Calu3 (cell line): ENCODE measurements around the gene DHX35. TPM values are rescaled to one million over a fixed set of nuclear protein-coding genes. Genes with fewer than 3 reads are reported as not detected.
A peak's percentile ranks its signal among the peaks of the same experiment; 100 is the strongest.
"Not testable (repeated sequence)": the region's sequence is repeated elsewhere in the genome, so short reads cannot be mapped to it uniquely, and the experiment has no call there.

Experiments
- BruUV-seq: library from RNA; stranded (reverse); fragments of 400-500 nt; replicated peaks from 2 replicates; lab custom pipeline; 2021; lab: Mats Ljungman, UMichigan
- CTCF ChIA-PET: fragments of 300-600 bp; sonication (Branson Sonifier 250); formaldehyde crosslinking; loops from one replicate; lab custom pipeline; 2022; ENCODE audit warnings: antibody characterized with exemption; lab: Charles Lee
- DNase-seq: peaks from one replicate; pipeline ENCODE4 v3.0.0; 2022
- H3K27ac Mint-ChIP-seq: one replicate; pipeline ENCODE4 v1.8.0; 2022; ENCODE audit warnings: mixed read lengths; ENCODE audit not compliant: unreplicated experiment
- H3K27me3 Mint-ChIP-seq: one replicate; pipeline ENCODE4 v1.8.0; 2022; ENCODE audit warnings: mixed read lengths; ENCODE audit not compliant: unreplicated experiment
- H3K36me3 Mint-ChIP-seq: one replicate; pipeline ENCODE4 v1.8.0; 2022; ENCODE audit warnings: mild to moderate bottlenecking, moderate library complexity, mixed read lengths; ENCODE audit not compliant: insufficient read depth, unreplicated experiment
- H3K4me1 Mint-ChIP-seq: one replicate; pipeline ENCODE4 v1.8.0; 2022; ENCODE audit warnings: mild to moderate bottlenecking, low read depth, mixed read lengths; ENCODE audit not compliant: unreplicated experiment
- H3K4me3 Mint-ChIP-seq: one replicate; pipeline ENCODE4 v1.8.0; 2022; ENCODE audit warnings: mild to moderate bottlenecking, low read depth, moderate library complexity, mixed read lengths; ENCODE audit not compliant: unreplicated experiment
- H3K9me3 Mint-ChIP-seq: one replicate; pipeline ENCODE4 v1.8.0; 2022; ENCODE audit warnings: low read depth, mixed read lengths; ENCODE audit not compliant: unreplicated experiment
- intact Hi-C: fragments of 100-400 bp; cut with micrococcal nuclease; formaldehyde crosslinking; loops from one replicate; pipeline ENCODE4 v1.10.0; 2022; ENCODE audit not compliant: unreplicated experiment
- total RNA-seq: library from RNA; stranded (reverse); gene quantifications from 2 replicates; pipeline ENCODE4 v1.2.3, GENCODE V29; 2022
- TF ChIP-seq, protein P1 (sequence below): fragments of 200-600 bp; IDR thresholded peaks from one replicate; pipeline ENCODE4 v1.8.0; 2022; ENCODE audit warnings: antibody characterized with exemption; ENCODE audit not compliant: unreplicated experiment

The DHX35 gene
- total RNA-seq, 1 experiment from 2014 or later, result 19.1 TPM

DNA sequence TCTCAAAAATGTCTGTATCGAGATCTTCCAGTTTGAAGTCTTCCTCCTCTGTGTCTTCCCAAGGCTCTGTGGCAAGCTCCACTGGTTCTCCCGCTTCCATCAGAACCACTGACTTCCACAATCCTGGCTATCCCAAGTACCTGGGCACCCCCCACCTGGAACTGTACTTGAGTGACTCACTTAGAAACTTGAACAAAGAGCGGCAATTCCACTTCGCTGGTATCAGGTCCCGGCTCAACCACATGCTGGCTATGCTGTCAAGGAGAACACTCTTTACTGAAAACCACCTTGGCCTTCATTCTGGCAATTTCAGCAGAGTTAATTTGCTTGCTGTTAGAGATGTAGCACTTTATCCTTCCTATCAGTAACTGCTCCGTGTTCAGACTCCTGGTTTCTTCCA lies 10.0 kb upstream of the DHX35 start:
- DNase-seq, result no peak
- no peaks in the 10 kb centered on the region for H3K27me3 Mint-ChIP-seq
- BruUV-seq, result TSS peak; percentile 24

DNA sequence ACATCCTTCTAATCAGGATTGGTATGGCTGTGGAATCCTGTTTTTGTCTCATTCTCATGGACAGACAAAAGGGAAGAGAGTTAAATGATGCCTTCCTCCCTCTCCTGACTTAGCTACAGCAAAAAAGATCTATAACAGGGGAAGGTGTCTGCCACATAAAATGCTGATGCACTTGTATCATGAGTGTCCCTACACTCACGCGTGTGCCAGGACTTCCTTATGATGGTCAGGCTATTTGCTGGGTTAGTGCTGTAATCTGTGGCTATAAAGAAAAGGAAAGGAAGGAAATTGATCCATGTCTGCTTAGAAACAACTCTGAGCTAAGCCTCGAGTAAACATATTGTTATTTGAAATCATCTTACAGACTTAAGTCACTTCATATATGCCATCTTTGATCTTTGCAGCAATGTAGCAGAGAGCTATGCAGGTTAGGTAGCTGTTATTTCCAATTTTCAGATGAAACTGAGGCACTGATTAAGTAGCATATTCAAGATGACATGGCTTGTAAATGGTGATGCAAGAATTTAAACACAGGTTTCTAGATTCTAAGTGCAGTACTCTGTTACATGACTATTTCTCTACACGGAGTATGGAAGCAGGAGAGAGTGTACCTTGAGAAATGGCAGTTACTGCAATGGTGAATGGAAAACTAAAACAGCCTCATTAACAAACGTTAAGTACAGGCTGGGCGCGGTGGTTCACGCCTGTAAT lies 8.4 kb upstream of the DHX35 start:
- no peaks in the 10 kb centered on the region for H3K4me1 Mint-ChIP-seq
- BruUV-seq, result no TSS peak
- H3K27ac Mint-ChIP-seq, result no peak overlapping the region
- H3K36me3 Mint-ChIP-seq, result peaks cover 41% of the 10 kb centered on the region
- no peaks in the 10 kb centered on the region for H3K27me3 Mint-ChIP-seq
- no peak overlapping the region for H3K4me3 Mint-ChIP-seq
- intact Hi-C loops, result no loop called here
- H3K9me3 Mint-ChIP-seq, result no peaks in the 10 kb centered on the region
- TF ChIP-seq, protein P1, sequence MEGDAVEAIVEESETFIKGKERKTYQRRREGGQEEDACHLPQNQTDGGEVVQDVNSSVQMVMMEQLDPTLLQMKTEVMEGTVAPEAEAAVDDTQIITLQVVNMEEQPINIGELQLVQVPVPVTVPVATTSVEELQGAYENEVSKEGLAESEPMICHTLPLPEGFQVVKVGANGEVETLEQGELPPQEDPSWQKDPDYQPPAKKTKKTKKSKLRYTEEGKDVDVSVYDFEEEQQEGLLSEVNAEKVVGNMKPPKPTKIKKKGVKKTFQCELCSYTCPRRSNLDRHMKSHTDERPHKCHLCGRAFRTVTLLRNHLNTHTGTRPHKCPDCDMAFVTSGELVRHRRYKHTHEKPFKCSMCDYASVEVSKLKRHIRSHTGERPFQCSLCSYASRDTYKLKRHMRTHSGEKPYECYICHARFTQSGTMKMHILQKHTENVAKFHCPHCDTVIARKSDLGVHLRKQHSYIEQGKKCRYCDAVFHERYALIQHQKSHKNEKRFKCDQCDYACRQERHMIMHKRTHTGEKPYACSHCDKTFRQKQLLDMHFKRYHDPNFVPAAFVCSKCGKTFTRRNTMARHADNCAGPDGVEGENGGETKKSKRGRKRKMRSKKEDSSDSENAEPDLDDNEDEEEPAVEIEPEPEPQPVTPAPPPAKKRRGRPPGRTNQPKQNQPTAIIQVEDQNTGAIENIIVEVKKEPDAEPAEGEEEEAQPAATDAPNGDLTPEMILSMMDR, result no peak
- CTCF ChIA-PET, result interaction anchor here (1.3 kb wide), 1 partner anchor 9 kb away, joined by 4 read pairs; the partner anchor contains the start of gene DHX35
- DNase-seq, result no peak

More for the DNA sequence above, 10.0 kb upstream of the DHX35 start:
- H3K4me1 Mint-ChIP-seq, result no peaks in the 10 kb centered on the region
- H3K9me3 Mint-ChIP-seq, result no peaks in the 10 kb centered on the region
- intact Hi-C loops, result no loop called here
- peaks cover 56% of the 10 kb centered on the region for H3K36me3 Mint-ChIP-seq
- no peak overlapping the region for H3K27ac Mint-ChIP-seq
- TF ChIP-seq, protein P1, result no peak
- CTCF ChIA-PET, result interaction anchor here (0.6 kb wide), 1 partner anchor 32 kb away, joined by 3 read pairs; no protein-coding TSS in a partner anchor
- no peak overlapping the region for H3K4me3 Mint-ChIP-seq

DNA sequence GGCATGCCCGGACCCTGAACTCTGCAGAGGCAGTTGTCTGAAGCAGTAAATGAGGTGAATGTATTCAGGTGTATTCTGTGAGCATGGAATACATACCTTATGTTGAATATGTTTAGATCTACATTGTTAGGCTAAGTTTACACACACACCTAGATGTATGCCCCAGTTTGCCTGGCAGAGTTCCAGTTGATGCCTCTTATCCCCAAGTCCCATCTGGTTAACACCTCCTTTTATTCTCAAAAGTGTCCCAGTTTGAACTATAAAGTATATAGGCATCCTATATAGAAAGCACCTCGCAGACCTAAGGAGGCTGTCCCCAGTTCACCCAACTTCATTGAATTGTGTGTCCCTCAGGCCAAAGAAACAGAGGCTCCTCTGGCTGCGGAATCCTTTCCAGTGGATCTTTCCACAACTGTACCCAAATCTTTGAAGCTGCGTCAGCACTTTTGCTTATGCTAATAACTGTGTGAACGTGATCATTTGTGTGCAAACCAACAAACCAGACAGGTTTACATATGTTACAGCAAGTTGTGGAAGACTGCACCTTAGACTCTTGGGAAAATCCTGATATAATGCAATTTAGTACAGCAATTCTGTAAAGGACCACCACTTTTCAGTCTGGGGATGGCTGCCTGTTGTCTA lies 4.8 kb upstream of the DHX35 start:
- no TSS peak for BruUV-seq
- Mint-ChIP-seq H3K36me3 (peaks cover 24% of the 10 kb centered on the region), H3K4me3 (no peak overlapping the region), H3K9me3 (no peaks in the 10 kb centered on the region), H3K4me1 (peaks cover 12% of the 10 kb centered on the region), H3K27ac (no peak overlapping the region), H3K27me3 (no peaks in the 10 kb centered on the region)
- intact Hi-C loops, result no loop called here
- CTCF ChIA-PET, result no interaction called here
- TF ChIP-seq, protein P1, result no peak
- no peak for DNase-seq

DNA sequence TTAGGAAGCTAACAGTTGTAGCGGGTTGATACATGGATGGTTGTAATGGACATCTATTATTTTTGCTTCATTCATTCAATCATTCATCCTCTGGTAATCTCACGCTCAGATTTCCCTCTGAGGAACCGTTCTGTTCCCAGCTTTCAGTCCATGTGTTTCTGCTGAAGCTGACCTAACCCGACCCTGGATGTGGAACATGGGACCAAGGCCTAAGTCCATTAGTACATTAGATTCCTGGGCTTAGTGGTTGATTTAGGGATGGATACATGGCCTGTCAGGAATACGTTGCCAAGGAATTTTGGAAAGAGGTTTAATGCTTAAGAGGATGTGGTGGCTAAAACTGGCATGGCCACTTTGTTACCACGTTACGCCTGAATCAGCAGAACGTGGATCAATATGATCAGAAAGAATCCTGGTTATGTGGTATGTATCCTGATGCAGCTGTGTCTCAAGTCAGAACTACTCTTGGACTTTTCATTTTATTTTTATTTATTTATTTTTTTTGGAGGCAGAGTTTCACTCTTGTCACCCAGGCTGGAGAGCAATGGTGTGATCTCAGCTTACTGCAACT lies 4.1 kb upstream of the DHX35 start:
- Mint-ChIP-seq H3K27ac (no peak overlapping the region), H3K27me3 (no peaks in the 10 kb centered on the region), H3K4me1 (peaks cover 12% of the 10 kb centered on the region), H3K4me3 (no peak overlapping the region), H3K9me3 (no peaks in the 10 kb centered on the region), H3K36me3 (peaks cover 29% of the 10 kb centered on the region)
- no peak for DNase-seq
- CTCF ChIA-PET, result no interaction called here
- intact Hi-C loops, result no loop called here
- BruUV-seq, result no TSS peak
- TF ChIP-seq, protein P1, result no peak

DNA sequence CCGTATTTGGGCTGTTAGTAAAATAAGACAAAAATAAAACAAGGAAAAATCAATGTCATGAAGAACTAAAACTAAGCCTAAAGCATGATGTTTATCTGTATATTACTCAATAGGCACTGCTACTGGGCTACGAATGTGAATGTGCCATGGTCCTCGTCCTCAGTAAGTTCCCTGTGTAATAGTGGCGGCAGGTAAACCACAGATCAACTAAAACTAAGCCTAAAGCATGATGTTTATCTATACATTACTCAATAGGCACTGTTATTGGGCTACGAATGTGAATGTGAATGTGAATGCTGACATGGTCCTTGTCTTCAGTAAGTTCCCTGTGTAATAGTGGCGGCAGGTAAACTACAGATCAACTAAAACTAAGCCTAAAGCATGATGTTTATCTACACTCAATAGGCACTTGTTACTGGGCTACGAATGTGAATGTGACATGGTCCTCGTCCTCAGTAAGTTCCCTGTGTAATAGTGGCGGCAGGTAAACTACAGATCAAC lies 1.9 kb upstream of the DHX35 start:
- intact Hi-C loops, H3K9me3 Mint-ChIP-seq, H3K27ac Mint-ChIP-seq, H3K27me3 Mint-ChIP-seq, H3K4me3 Mint-ChIP-seq, CTCF ChIA-PET, DNase-seq, BruUV-seq: not testable (repeated sequence)
- Mint-ChIP-seq H3K36me3 (peaks cover 21% of the 10 kb centered on the region), H3K4me1 (peaks cover 21% of the 10 kb centered on the region)
